GM18502 (cell line): ENCODE results near the gene TMEM245.

Source experiments
- ATAC-seq: cut with Tn5 transposase; IDR thresholded peaks from one replicate; pipeline ENCODE4 v1.9.1; 2021; ENCODE audit warnings: mild to moderate bottlenecking; ENCODE audit not compliant: unreplicated experiment, poor library complexity

The TMEM245 gene

DNA sequence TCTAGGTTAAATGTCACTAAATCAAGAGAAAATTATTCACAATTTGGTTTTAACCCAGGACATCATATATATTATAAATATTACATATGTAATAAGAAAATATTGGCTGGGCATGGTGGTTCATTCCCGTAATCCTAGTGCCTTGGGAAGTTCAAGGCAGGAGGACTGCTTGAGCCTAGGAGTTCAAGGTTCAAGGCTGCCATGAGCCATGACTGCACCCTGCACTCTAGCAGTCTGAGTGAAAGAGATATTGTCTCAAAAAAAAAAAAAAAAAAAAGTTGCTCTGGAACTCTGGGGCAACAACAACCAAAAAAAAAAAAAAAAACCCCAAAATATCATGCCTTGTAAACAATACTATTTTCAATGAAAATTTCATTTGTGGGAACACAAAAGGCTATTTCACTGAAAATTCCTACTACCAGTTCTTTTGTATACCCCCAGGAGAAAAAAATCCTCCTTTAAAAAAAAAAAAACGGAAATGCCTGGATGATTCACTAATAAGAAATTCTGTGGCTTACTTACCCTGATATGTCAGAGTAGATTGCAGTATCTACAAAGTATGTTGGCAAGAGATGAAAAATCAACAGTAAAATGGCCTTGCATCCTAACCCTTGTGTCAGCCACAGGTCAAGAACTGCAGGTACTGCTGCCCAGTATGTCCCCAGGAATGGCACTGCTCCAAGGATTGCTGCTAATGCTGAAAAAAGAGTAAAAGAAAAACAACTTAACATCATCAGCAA, 83.9 kb downstream of the TMEM245 start:
- no peak for ATAC-seq

GRCh38 chr9:109033941-109034700, 85.6 kb downstream of the TMEM245 start:
- no peak for ATAC-seq

GRCh38 chr9:109031241-109031640, 88.5 kb downstream of the TMEM245 start:
- ATAC-seq, result no peak

- no peak for ATAC-seq
These were observed 89.3 kb downstream of the TMEM245 start for GRCh38 chr9:109030426-109030825.

- ATAC-seq, result no peak
These were observed 91.3 kb downstream of the TMEM245 start for GRCh38 chr9:109028457-109028856.

DNA sequence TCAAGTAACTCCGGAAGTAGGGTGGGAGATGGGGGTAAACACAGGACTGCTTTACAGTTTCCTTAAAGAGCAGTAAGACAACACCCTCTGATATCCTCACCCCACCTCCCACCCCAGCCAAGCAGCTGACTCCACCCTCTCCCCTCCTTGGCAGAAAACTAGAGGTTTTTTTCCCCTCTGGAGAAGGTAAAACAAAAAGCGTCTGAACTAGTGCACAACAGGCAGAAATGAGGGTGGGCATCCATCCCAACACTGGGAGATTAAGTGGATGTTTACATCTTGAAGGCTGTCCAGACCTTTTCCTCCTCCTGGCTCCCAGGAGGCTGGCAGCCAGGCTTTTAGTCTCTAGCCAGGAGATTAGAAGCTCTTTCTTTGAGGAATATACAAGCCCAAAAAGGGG, 92.6 kb downstream of the TMEM245 start:
- no peak for ATAC-seq

DNA sequence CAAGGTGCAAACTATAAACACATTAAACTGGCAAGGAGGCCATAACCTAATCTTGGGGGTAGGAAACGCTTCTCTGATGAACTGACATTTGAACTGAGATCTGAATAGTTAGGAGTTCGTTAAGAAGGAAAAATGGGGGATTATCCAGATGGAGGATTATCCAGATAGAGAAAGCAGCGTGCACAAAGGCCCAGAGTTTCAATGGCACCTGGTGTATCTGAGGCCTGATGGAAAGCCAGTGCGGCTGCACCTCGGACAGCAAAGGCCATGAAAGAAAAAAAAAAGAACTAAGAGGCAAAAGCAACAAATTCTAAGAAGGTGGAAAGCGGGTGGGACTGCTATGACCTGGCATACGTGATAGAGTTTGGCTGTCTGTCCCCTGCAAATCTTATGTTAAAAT, 93.4 kb downstream of the TMEM245 start:
- ATAC-seq, result no peak

DNA sequence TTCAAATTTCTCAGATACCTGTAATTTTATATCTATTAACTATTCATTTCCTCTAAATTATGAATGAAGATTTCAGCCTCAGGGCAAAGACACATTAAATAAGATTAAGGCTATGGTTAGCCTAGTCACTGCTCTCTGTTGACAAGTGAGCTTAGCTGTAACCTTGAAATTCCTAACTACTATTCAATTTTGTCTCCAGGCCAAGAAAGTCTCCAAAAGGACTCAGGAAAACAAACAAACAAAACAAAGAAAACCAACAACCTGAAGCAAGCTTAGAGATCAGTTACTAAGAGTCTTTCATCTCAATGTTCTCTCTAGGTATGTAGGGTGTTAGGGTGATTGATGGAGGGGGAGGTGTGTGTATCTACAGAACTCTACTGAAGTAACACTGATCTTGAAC, 96.9 kb downstream of the TMEM245 start:
- no peak for ATAC-seq

DNA sequence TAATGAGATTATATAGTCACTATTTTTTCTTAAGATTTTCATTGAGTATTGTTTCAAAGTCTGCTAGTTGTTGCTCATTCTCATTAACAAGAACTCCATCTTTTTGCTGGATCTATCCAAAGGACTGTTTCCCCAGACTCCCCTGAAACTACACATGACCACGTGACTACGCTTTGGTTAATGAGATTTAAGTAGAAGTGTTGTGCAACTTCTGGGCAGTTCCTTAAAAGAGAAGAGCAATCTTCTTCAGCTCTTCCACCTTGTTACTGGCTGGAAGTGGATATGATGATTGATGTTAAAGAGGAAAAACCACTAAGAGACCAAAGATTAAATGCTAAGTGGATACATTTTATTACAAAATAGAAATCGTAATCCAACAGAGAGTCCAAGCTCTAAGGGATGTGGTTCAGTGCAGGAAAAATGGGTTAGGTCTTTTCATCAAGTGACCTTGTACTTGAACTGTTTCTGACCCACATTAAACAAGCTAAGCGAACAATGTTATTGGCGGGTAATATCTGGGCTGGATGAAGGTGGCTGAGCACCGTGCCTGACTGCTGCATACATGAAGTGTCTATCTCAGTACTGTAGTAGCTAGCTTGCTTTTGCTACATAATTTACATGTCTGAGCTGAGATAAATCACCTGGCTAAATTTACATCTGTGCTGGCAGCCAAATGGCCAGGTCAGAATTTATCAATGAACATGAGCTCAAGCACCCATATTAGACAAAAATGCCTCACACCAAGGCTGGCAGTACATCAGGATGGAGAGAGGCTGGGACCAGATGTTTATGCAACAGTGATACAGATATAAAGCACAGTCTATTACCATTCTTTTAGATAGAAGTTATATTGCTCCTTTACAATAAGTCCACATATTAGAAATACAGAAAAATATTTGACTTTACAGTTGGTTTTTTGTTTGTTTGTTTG, 98.9 kb downstream of the TMEM245 start:
- ATAC-seq, result no peak

DNA sequence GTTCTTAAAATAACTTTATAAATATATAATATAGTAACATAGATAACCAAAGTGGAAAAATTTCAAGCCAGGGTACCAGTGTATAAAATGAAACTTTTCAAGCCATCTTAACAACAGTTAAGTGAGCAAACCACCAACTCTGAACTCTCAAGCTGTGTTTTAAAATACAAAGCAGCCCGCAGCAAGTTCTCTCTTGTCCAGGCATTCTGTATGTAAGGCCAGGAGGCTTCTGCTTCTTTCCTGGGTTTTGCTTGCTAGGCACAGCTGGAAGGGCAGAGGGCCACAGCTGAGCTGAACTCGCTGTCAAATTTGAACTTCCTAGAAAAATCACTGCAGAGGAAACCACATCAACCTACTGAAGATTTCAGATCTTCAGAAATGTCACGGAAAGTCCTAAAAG, 99.6 kb downstream of the TMEM245 start:
- no peak for ATAC-seq

- ATAC-seq, result no peak
These were observed 100.3 kb downstream of the TMEM245 start for GRCh38 chr9:109019420-109019819.

GRCh38 chr9:109017493-109017892, 102.3 kb downstream of the TMEM245 start:
- ATAC-seq, result peak; percentile 56

- no peak for ATAC-seq
These were observed 102.7 kb downstream of the TMEM245 start for GRCh38 chr9:109017061-109017460.

DNA sequence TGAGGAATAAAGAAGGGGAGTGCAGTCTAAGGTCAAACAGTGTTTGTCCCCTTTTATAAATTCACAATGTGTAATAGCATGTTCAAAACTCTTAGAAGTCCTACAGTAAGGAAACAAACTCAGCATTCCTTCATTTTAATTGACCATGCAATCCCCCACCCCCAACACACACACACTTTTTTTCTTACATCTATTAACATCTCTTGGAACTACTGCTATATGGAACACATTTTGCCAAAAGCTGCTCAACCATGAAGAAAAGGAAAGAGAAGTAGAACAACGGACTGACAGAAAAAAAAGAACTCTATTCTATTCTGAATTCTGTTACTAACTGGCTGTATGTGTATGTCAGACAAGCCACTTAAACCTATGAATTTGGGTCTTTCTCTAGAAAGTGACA, 103.6 kb downstream of the TMEM245 start:
- ATAC-seq, result no peak

- no peak for ATAC-seq
These were observed 105.0 kb downstream of the TMEM245 start for GRCh38 chr9:109014608-109015280.

DNA sequence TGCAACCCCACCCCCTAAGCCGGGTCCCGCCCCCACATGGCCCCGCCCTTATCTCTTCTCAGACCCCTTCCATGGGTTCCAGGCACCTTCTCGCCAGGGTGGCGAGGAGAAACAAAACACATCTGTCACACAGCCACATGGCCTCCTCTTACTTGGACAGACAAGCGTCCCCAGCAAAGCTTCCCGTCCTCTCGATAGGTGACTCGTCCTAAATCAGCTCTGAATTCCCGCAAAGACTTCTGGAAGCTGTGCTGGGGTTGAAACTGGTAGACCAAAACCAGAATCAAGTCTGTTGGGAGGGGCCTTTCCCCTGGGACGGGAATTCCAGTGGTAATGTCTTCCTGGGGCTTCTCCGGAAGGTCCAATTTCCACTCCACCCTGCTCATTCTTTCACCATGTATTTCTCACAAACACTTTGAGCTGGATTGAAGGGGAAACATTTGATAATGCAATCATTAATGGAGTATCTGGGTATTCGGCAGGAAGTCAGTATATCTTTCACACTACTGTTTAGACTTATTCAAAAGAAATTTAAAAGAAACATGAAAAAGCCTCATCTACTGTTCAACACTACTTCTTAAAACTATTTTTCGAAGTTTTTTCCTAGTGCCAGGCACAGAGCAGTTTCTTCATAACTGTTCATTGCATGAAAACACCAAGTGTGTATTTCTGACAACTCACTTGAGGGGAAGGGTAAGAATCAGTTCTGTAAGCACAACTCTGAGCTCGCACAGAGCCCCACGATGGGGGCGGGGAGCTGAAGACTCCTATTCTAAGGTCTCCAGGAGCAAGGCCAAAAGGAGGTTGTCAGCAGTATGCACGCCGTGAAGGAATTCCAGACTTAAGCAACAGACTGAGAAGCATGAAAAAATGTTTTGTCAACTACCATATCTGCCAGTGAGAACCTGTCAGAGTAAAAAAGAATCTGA, 105.8 kb downstream of the TMEM245 start:
- ATAC-seq, result no peak

DNA sequence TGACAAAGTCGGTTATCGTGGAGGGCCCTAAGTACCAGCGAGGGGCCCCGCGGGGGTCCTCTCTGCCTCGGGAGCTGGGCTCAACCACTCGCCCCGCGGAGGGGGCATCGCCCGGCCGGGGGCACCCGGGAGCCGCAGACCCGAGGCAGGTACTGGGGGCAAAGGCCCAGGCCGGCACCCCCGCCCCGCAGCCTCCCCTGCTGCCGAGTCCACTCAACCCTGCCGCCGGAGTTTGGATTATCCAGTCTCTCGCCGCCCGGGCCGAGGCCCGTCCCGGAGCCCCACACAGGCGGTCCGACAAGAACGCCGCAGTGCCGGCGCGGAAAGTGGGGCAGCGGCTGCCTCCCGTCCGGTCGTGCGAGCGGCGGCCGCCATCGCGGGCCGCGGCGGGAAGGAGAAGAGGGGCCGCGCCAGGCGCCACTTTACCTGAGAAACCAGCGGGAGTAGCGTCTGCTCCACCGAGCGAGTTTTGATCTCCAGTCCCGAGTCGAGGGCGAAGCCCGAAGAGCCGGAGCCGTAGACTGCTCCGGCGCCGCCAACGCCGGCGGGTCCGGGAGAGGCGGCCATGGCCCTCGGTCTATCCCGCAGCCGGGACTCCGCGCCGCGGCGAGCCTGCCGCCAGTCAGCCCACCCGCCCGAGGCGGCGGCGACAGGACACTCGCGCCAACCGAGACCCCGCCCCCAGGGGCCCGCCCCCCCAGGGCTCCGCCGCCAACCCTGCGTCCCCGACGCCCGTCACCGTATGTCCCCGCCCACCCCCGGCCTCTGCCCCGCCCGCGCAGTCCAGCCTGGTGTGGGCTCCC, 106.7 kb downstream of the TMEM245 start, which contains the start of gene CTNNAL1:
Gene CTNNAL1 (minus strand): TSS at position 624 of the 803 bp plus-strand sequence. CDS start 57 bp downstream, at position 567.
- peak; percentile 67 for ATAC-seq
